Measurements from ENCODE around the gene NBL1. TPM values are rescaled to one million over a fixed set of nuclear protein-coding genes. Genes with fewer than 3 reads are reported as not detected.

The NBL1 gene
- polyA plus RNA-seq, 3 donors, result 0.07 TPM; not detected in 2

- Histone ChIP-seq H3K36me3 (replicated peaks in 1 of 2; ENCODE audit: control insufficient read depth in 1 of 2, insufficient read depth in 2 of 2, low read length in 2 of 2) (no peaks in the 10 kb centered on the region), H3K4me3 (replicated peaks in 1 of 3; ENCODE audit: low read depth in 2 of 3, low read length in 3 of 3) (no peak overlapping the region), H3K9me3 (replicated peaks in 1 of 2; ENCODE audit: control insufficient read depth in 1 of 2, insufficient read depth in 1 of 2, low read length in 2 of 2) (no peaks in the 10 kb centered on the region), H2AFZ (ENCODE audit: insufficient read depth, low read depth, low read length, poor library complexity, severe bottlenecking) (no peak overlapping the region), H3K27ac (ENCODE audit: low read depth in 1 of 2, low read length in 2 of 2) (no peak overlapping the region), H3K4me1 (ENCODE audit: control insufficient read depth in 1 of 2, insufficient read depth in 2 of 2, low read length in 2 of 2) (no peaks in the 10 kb centered on the region), H3K79me2 (ENCODE audit: insufficient read depth, low read length) (no peaks in the 10 kb centered on the region), H3K27me3 (ENCODE audit: control insufficient read depth in 2 of 2, insufficient read depth in 2 of 2, low read length in 2 of 2) (peaks cover 0 to 7% of the 10 kb centered on the region in 2 donors), H3K4me2 (replicated peaks; ENCODE audit: extremely low read depth, low read length, poor library complexity, severe bottlenecking) (no peak overlapping the region), H3K9ac (ENCODE audit: insufficient read depth, low read length, poor library complexity, severe bottlenecking) (no peak overlapping the region), H4K20me1 (ENCODE audit: insufficient read depth, low read length) (no peaks in the 10 kb centered on the region)
- Mint-ChIP-seq H3K4me1 (peaks cover 9% of the 10 kb centered on the region), H3K9me3 (peaks cover 0 to 4% (median 0%) of the 10 kb centered on the region in 7 donors), H3K4me3 (no peak overlapping the region), H3K27me3 (ENCODE audit: low read depth in 3 of 3) (peaks cover 10 to 24% (median 12%) of the 10 kb centered on the region in 3 donors), H3K36me3 (no peaks in the 10 kb centered on the region), H3K27ac (no peak overlapping the region)
- no peak for DNase-seq
- intact Hi-C loops (cut with micrococcal nuclease), result loop anchor here in 1 of 2 donors (10.0 kb wide), 1 partner anchor 312 kb away; no protein-coding TSS in a partner anchor
- TF ChIP-seq, protein P1, sequence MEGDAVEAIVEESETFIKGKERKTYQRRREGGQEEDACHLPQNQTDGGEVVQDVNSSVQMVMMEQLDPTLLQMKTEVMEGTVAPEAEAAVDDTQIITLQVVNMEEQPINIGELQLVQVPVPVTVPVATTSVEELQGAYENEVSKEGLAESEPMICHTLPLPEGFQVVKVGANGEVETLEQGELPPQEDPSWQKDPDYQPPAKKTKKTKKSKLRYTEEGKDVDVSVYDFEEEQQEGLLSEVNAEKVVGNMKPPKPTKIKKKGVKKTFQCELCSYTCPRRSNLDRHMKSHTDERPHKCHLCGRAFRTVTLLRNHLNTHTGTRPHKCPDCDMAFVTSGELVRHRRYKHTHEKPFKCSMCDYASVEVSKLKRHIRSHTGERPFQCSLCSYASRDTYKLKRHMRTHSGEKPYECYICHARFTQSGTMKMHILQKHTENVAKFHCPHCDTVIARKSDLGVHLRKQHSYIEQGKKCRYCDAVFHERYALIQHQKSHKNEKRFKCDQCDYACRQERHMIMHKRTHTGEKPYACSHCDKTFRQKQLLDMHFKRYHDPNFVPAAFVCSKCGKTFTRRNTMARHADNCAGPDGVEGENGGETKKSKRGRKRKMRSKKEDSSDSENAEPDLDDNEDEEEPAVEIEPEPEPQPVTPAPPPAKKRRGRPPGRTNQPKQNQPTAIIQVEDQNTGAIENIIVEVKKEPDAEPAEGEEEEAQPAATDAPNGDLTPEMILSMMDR (IDR thresholded peaks at IDR 0.05), result no peak
- WGBS (ENCODE audit: insufficient coverage), result 99% methylated on average over 7 of the region's 15 CpGs
Observed at GRCh38 chr1:19656780-19657466, 12.8 kb downstream of the NBL1 start.

- peaks cover 10 to 29% (median 17%) of the 10 kb centered on the region in 3 donors for H3K27me3 Mint-ChIP-seq (ENCODE audit: low read depth in 3 of 3)
- no peaks in the 10 kb centered on the region for H3K36me3 Mint-ChIP-seq
- intact Hi-C loops (cut with micrococcal nuclease), result loop anchor here in 1 of 2 donors (10.0 kb wide), 1 partner anchor 313 kb away; no protein-coding TSS in a partner anchor
- peaks cover 9% of the 10 kb centered on the region for H3K4me1 Mint-ChIP-seq
- Histone ChIP-seq H3K4me2 (replicated peaks; ENCODE audit: extremely low read depth, low read length, poor library complexity, severe bottlenecking) (no peak overlapping the region), H4K20me1 (ENCODE audit: insufficient read depth, low read length) (no peaks in the 10 kb centered on the region), H3K36me3 (replicated peaks in 1 of 2; ENCODE audit: control insufficient read depth in 1 of 2, insufficient read depth in 2 of 2, low read length in 2 of 2) (no peaks in the 10 kb centered on the region), H3K9ac (ENCODE audit: insufficient read depth, low read length, poor library complexity, severe bottlenecking) (no peak overlapping the region), H3K9me3 (replicated peaks in 1 of 2; ENCODE audit: control insufficient read depth in 1 of 2, insufficient read depth in 1 of 2, low read length in 2 of 2) (no peaks in the 10 kb centered on the region), H3K79me2 (ENCODE audit: insufficient read depth, low read length) (no peaks in the 10 kb centered on the region), H2AFZ (ENCODE audit: insufficient read depth, low read depth, low read length, poor library complexity, severe bottlenecking) (no peak overlapping the region), H3K4me3 (replicated peaks in 1 of 3; ENCODE audit: low read depth in 2 of 3, low read length in 3 of 3) (no peak overlapping the region), H3K27ac (ENCODE audit: low read depth in 1 of 2, low read length in 2 of 2) (no peak overlapping the region), H3K4me1 (ENCODE audit: control insufficient read depth in 1 of 2, insufficient read depth in 2 of 2, low read length in 2 of 2) (no peaks in the 10 kb centered on the region), H3K27me3 (ENCODE audit: control insufficient read depth in 2 of 2, insufficient read depth in 2 of 2, low read length in 2 of 2) (peaks cover 0 to 13% of the 10 kb centered on the region in 2 donors)
- H3K27ac Mint-ChIP-seq, result no peak overlapping the region
- H3K4me3 Mint-ChIP-seq, result no peak overlapping the region
- DNase-seq, result no peak
- TF ChIP-seq, protein P1 (IDR thresholded peaks at IDR 0.05), result no peak
- peaks cover 0 to 4% (median 0%) of the 10 kb centered on the region in 7 donors for H3K9me3 Mint-ChIP-seq
- WGBS (ENCODE audit: insufficient coverage), result no CpG with 5 or more reads among the region's 10 CpGs
Observed at GRCh38 chr1:19657511-19657910, 13.4 kb downstream of the NBL1 start.
